WI38 (cell line): Measurements from ENCODE around the gene SLC16A12.

ENCODE experiments used
- H3K4me3 ChIP-seq: 2 replicates; pipeline ENCODE4 v1.5.1; 2011; ENCODE audit warnings: low read depth, mild to moderate bottlenecking, control low read depth, low read length
- TF ChIP-seq, protein P1 (sequence below): IDR thresholded peaks from 2 replicates; pipeline ENCODE4 v1.5.1; 2012; ENCODE audit warnings: low read depth, mild to moderate bottlenecking, control low read depth, low read length

SLC16A12 gene

GRCh38 chr10:89513206-89513605 lies 22.2 kb downstream of the SLC16A12 start:
- H3K4me3 ChIP-seq = no peak overlapping the region
- TF ChIP-seq, protein P1, sequence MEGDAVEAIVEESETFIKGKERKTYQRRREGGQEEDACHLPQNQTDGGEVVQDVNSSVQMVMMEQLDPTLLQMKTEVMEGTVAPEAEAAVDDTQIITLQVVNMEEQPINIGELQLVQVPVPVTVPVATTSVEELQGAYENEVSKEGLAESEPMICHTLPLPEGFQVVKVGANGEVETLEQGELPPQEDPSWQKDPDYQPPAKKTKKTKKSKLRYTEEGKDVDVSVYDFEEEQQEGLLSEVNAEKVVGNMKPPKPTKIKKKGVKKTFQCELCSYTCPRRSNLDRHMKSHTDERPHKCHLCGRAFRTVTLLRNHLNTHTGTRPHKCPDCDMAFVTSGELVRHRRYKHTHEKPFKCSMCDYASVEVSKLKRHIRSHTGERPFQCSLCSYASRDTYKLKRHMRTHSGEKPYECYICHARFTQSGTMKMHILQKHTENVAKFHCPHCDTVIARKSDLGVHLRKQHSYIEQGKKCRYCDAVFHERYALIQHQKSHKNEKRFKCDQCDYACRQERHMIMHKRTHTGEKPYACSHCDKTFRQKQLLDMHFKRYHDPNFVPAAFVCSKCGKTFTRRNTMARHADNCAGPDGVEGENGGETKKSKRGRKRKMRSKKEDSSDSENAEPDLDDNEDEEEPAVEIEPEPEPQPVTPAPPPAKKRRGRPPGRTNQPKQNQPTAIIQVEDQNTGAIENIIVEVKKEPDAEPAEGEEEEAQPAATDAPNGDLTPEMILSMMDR = no peak

DNA sequence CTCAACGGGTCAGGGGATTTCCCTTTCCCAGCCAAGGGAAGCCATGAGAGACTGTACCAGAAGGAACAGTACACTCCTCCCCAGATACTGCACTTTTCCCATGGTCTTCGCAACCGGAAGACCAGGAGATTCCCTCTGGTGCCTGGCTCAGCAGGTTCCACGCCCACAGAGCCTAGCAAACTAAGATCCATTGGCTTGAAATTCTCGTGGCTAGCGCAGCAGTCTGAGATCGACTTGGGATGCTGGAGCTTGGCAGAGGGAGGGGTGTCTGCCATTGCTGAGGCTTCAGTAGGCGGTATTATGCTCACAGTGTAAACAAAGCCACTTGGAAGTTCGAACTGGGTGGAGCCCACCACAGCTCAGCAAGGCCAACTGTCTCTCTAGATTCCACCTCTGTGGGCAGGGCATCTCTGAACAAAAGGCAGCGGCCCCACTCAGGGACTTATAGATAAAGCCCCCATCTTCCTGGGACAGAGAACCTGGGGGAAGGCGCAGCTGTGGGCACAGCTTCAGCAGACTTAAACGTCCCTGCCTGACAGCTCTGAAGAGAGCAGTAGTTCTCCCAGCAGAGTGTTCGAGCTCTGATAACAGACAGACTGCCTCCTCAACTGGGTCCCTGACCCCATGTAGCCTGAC lies 29.6 kb downstream of the SLC16A12 start:
- no peak overlapping the region for H3K4me3 ChIP-seq
- TF ChIP-seq, protein P1 = no peak

DNA sequence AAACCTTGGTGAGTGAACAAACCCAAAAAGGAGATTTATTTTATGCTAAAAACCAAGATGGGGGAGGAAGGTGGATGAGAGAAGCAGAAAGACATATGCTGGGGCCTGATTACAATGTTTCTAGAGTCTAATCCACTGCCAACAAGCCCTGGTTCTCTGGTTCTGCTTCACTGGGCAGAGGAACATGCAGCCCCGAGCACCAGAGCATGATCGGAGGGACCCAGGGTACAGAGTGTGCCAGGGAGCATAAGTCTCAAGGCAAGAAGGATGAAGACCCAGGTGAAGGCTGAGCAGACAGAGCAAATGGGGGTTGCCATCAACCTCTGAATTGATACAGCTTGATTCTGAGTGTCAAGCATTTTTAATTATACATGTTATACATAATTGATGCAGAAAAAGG lies 30.7 kb downstream of the SLC16A12 start:
- TF ChIP-seq, protein P1 = no peak
- H3K4me3 ChIP-seq = no peak overlapping the region

- no peak overlapping the region for H3K4me3 ChIP-seq
- TF ChIP-seq, protein P1 = no peak
Observed at GRCh38 chr10:89503652-89504370, 31.6 kb downstream of the SLC16A12 start.

GRCh38 chr10:89503151-89503550 lies 32.2 kb downstream of the SLC16A12 start:
- no peak overlapping the region for H3K4me3 ChIP-seq
- TF ChIP-seq, protein P1 = no peak

DNA sequence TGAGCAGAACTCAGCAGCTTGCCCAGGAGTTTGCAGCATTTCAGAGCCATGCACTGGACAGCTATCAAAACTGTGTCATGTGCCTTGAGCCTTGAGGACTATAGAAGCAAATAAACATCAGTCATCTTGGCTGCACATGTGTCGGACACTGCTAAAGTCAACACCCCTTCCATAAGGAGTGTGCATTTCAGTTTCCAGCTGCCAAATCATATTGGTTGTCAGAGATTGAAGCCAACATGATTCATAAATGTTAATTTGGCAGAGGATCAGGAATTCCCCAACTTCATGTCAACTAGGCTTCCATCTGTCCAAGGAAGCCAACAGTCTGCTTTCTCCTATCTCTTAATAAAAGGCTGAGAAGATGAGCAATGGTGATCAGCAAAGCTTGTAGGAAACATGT lies 32.8 kb downstream of the SLC16A12 start:
- no peak overlapping the region for H3K4me3 ChIP-seq
- TF ChIP-seq, protein P1 = no peak

DNA sequence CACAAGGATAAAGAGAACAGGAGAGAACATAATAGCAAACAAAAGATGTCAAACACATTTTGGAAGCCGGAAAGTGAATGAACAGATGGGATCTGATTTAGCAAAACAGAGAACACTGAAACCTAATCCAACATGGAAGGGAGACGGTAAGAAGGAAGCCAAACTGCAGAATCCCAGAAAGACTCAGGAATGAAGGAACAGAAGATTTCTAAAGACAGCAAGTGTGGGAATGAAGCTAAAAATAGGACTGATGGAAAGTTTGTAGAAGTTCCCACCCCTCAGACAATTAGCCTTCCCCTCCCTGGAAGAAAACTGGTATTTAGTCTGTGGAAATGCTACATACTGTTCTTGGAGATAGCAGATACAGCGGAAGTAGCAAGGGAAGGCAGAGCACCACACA lies 40.8 kb downstream of the SLC16A12 start:
- TF ChIP-seq, protein P1 = no peak
- H3K4me3 ChIP-seq = no peak overlapping the region
